Measurements from ENCODE around the gene NEUROD2. TPM values are rescaled to one million over a fixed set of nuclear protein-coding genes. Genes with fewer than 3 reads are reported as not detected.
A peak's percentile ranks its signal among the peaks of the same experiment; 100 is the strongest.

The NEUROD2 gene
- polyA plus RNA-seq, 3 donors from 2014 or later, result not detected

GRCh38 chr17:39619786-39620101, 12.0 kb upstream of the NEUROD2 start:
- Mint-ChIP-seq H3K36me3 (no peaks in the 10 kb centered on the region), H3K27ac (no peak overlapping the region), H3K4me3 (no peak overlapping the region), H3K27me3 (ENCODE audit: low read depth in 3 of 3) (peaks cover 9 to 15% (median 15%) of the 10 kb centered on the region in 3 donors), H3K9me3 (no peaks in the 10 kb centered on the region), H3K4me1 (peaks cover 18 to 26% of the 10 kb centered on the region in 2 donors)
- DNase-seq, result no peak

- Mint-ChIP-seq H3K27me3 (ENCODE audit: low read depth in 3 of 3) (peaks cover 9 to 18% (median 15%) of the 10 kb centered on the region in 3 donors), H3K4me3 (peak overlapping the region in 1 of 5 donors; percentile 56), H3K36me3 (no peaks in the 10 kb centered on the region), H3K9me3 (no peaks in the 10 kb centered on the region), H3K27ac (no peak overlapping the region), H3K4me1 (peaks cover 18 to 26% of the 10 kb centered on the region in 2 donors)
- no peak for DNase-seq
Observed at GRCh38 chr17:39618956-39619785, 11.5 kb upstream of the NEUROD2 start.

GRCh38 chr17:39618246-39618913, 10.7 kb upstream of the NEUROD2 start:
- Mint-ChIP-seq H3K4me3 (peak overlapping the region; percentile 75 to 87 (median 83)), H3K27ac (peak overlapping the region in 1 of 6 donors; percentile 49), H3K36me3 (no peaks in the 10 kb centered on the region), H3K4me1 (peaks cover 16 to 22% of the 10 kb centered on the region in 2 donors), H3K27me3 (ENCODE audit: low read depth in 3 of 3) (peaks cover 9 to 16% (median 15%) of the 10 kb centered on the region in 3 donors), H3K9me3 (no peaks in the 10 kb centered on the region)
- no peak for DNase-seq

- H3K4me1 Mint-ChIP-seq, result peaks cover 14 to 15% of the 10 kb centered on the region in 2 donors
- H3K27me3 Mint-ChIP-seq (ENCODE audit: low read depth in 3 of 3), result peaks cover 9 to 16% (median 15%) of the 10 kb centered on the region in 3 donors
- no peaks in the 10 kb centered on the region for H3K36me3 Mint-ChIP-seq
- H3K9me3 Mint-ChIP-seq, result no peaks in the 10 kb centered on the region
- peak overlapping the region; percentile 75 to 87 (median 83) for H3K4me3 Mint-ChIP-seq
- no peak overlapping the region for H3K27ac Mint-ChIP-seq
- DNase-seq, result peak; percentile 30 to 37 (median 36)
Observed at GRCh38 chr17:39617446-39618245, 9.9 kb upstream of the NEUROD2 start.

- H3K27me3 Mint-ChIP-seq (ENCODE audit: low read depth in 3 of 3), result peaks cover 6 to 15% (median 15%) of the 10 kb centered on the region in 3 donors
- H3K4me3 Mint-ChIP-seq, result peak overlapping the region; percentile 33 to 64 (median 46)
- H3K27ac Mint-ChIP-seq, result no peak overlapping the region
- H3K9me3 Mint-ChIP-seq, result no peaks in the 10 kb centered on the region
- peaks cover 10% of the 10 kb centered on the region in 2 donors for H3K4me1 Mint-ChIP-seq
- no peaks in the 10 kb centered on the region for H3K36me3 Mint-ChIP-seq
- no peak for DNase-seq
Observed at GRCh38 chr17:39617100-39617445, 9.4 kb upstream of the NEUROD2 start.

- no peaks in the 10 kb centered on the region for H3K9me3 Mint-ChIP-seq
- H3K27me3 Mint-ChIP-seq (ENCODE audit: low read depth in 3 of 3), result peaks cover 7 to 16% (median 14%) of the 10 kb centered on the region in 3 donors
- peak overlapping the region in 1 of 5 donors; percentile 16 for H3K4me3 Mint-ChIP-seq
- H3K27ac Mint-ChIP-seq, result no peak overlapping the region
- H3K4me1 Mint-ChIP-seq, result peaks cover 6 to 8% of the 10 kb centered on the region in 2 donors
- no peaks in the 10 kb centered on the region for H3K36me3 Mint-ChIP-seq
- DNase-seq, result no peak
Observed at GRCh38 chr17:39615434-39615833, 7.7 kb upstream of the NEUROD2 start.

- H3K27ac Mint-ChIP-seq, result no peak overlapping the region
- no peak overlapping the region for H3K4me3 Mint-ChIP-seq
- no peaks in the 10 kb centered on the region for H3K36me3 Mint-ChIP-seq
- H3K27me3 Mint-ChIP-seq (ENCODE audit: low read depth in 3 of 3), result peaks cover 7 to 16% (median 16%) of the 10 kb centered on the region in 3 donors
- H3K4me1 Mint-ChIP-seq, result peaks cover 6 to 8% of the 10 kb centered on the region in 2 donors
- DNase-seq, result no peak
- H3K9me3 Mint-ChIP-seq, result no peaks in the 10 kb centered on the region
Observed at GRCh38 chr17:39614545-39615157, 6.9 kb upstream of the NEUROD2 start.

GRCh38 chr17:39612935-39613464, 5.3 kb upstream of the NEUROD2 start:
- Mint-ChIP-seq H3K4me3 (no peak overlapping the region), H3K9me3 (no peaks in the 10 kb centered on the region), H3K4me1 (peaks cover 0 to 3% of the 10 kb centered on the region in 2 donors), H3K27me3 (ENCODE audit: low read depth in 3 of 3) (peaks cover 11 to 23% (median 15%) of the 10 kb centered on the region in 3 donors), H3K27ac (no peak overlapping the region), H3K36me3 (no peaks in the 10 kb centered on the region)
- no peak for DNase-seq

GRCh38 chr17:39612291-39612894, 4.7 kb upstream of the NEUROD2 start:
- Mint-ChIP-seq H3K4me3 (no peak overlapping the region), H3K36me3 (no peaks in the 10 kb centered on the region), H3K27me3 (ENCODE audit: low read depth in 3 of 3) (peaks cover 11 to 23% (median 15%) of the 10 kb centered on the region in 3 donors), H3K9me3 (no peaks in the 10 kb centered on the region), H3K27ac (no peak overlapping the region), H3K4me1 (peaks cover 0 to 3% of the 10 kb centered on the region in 2 donors)
- no peak for DNase-seq

GRCh38 chr17:39611401-39612112, 3.8 kb upstream of the NEUROD2 start:
- DNase-seq, result no peak
- Mint-ChIP-seq H3K27ac (no peak overlapping the region), H3K4me3 (no peak overlapping the region), H3K4me1 (peaks cover 0 to 1% of the 10 kb centered on the region in 2 donors), H3K9me3 (no peaks in the 10 kb centered on the region), H3K27me3 (ENCODE audit: low read depth in 3 of 3) (peaks cover 12 to 20% (median 13%) of the 10 kb centered on the region in 3 donors), H3K36me3 (no peaks in the 10 kb centered on the region)

- no peak for DNase-seq
- H3K4me3 Mint-ChIP-seq, result no peak overlapping the region
- H3K27me3 Mint-ChIP-seq (ENCODE audit: low read depth in 3 of 3), result peaks cover 8 to 17% (median 15%) of the 10 kb centered on the region in 3 donors
- no peak overlapping the region for H3K27ac Mint-ChIP-seq
- H3K36me3 Mint-ChIP-seq, result no peaks in the 10 kb centered on the region
- peaks cover 0 to 5% of the 10 kb centered on the region in 2 donors for H3K4me1 Mint-ChIP-seq
- H3K9me3 Mint-ChIP-seq, result no peaks in the 10 kb centered on the region
Observed at GRCh38 chr17:39609416-39610025, 1.8 kb upstream of the NEUROD2 start.

Data from immature natural killer cell (primary cell).